T-cell (primary cell): ENCODE measurements around the gene DCC. TPM values are rescaled to one million over a fixed set of nuclear protein-coding genes. Genes with fewer than 3 reads are reported as not detected.

ENCODE experiments used
- ATAC-seq, 4 experiments: fragments of 200-7000 bp in 3 of 4; fragments of 150-1000 bp in 1 of 4; cut with Tn5 transposase; replicated peaks in 1 of 4; 1 replicate in 3 of 4; 2 replicates in 1 of 4; pipeline ENCODE4 v1.10.0; 2021; ENCODE audit warnings: moderate library complexity in 3 of 4, mild to moderate bottlenecking in 2 of 4, moderate number of reproducible peaks in 1 of 4
- CTCF ChIA-PET, 2 donors: fragments of 300-600 bp; sonication (Branson Sonifier 250); formaldehyde crosslinking; loops; one replicate each; lab custom pipeline; 2022; ENCODE audit warnings: antibody characterized with exemption in 2 of 2; lab: Charles Lee
- POLR2A ChIA-PET, 2 donors: fragments of 300-600 bp; sonication (Branson Sonifier 250); formaldehyde crosslinking; loops; one replicate each; lab custom pipeline; 2022; ENCODE audit warnings: antibody characterized with exemption in 2 of 2; lab: Charles Lee
- DNase-seq, 35 experiments: peaks; one replicate each; pipeline versions ENCODE4 v3.0.0 to v3.0.0-alpha.2; 2013 to 2023
- H3K27ac ChIP-seq: one replicate; pipeline ENCODE4 v1.5.1; 2013; ENCODE audit warnings: low read length
- H3K27me3 ChIP-seq, 2 experiments: replicated peaks in 1 of 2; 1 replicate in 1 of 2; 2 replicates in 1 of 2; pipeline versions ENCODE4 v1.6.1 to v1.7.0; 2013; ENCODE audit warnings: low read length in 1 of 2, mixed read lengths in 1 of 2; ENCODE audit not compliant: control insufficient read depth in 2 of 2, insufficient read depth in 2 of 2; ENCODE audit errors: extremely low read depth in 1 of 2
- H3K36me3 ChIP-seq, 2 donors: 1 replicate in 1 of 2; 2 replicates in 1 of 2; pipeline versions ENCODE4 v1.6.1 to v1.7.0; 2013; ENCODE audit warnings: low read length in 1 of 2; ENCODE audit not compliant: control insufficient read depth in 2 of 2, insufficient read depth in 1 of 2; ENCODE audit errors: extremely low read depth in 1 of 2
- H3K4me1 ChIP-seq, 2 experiments: 1 replicate in 1 of 2; 2 replicates in 1 of 2; pipeline versions ENCODE4 v1.6.1 to v1.7.0; 2013; ENCODE audit warnings: low read length in 2 of 2, mixed read lengths in 1 of 2; ENCODE audit not compliant: insufficient read depth in 2 of 2, control insufficient read depth in 1 of 2; ENCODE audit errors: extremely low read depth in 1 of 2
- H3K4me3 ChIP-seq, 2 donors: 1 replicate in 1 of 2; 2 replicates in 1 of 2; pipeline versions ENCODE4 v1.5.1 to v1.7.0; 2013; ENCODE audit warnings: mild to moderate bottlenecking in 2 of 2, low read length in 1 of 2, moderate library complexity in 1 of 2; ENCODE audit not compliant: control insufficient read depth in 1 of 2; ENCODE audit errors: extremely low read depth in 1 of 2
- H3K9me3 ChIP-seq: 2 replicates; pipeline ENCODE4 v1.7.0; 2013
- H3K27ac Mint-ChIP-seq, 2 donors: one replicate each; pipeline ENCODE4 v1.8.0; 2020 to 2021; ENCODE audit warnings: mild to moderate bottlenecking in 2 of 2, mixed read lengths in 2 of 2
- H3K27me3 Mint-ChIP-seq, 2 donors: one replicate each; pipeline ENCODE4 v1.8.0; 2021 to 2022; ENCODE audit warnings: mixed read lengths in 2 of 2
- H3K36me3 Mint-ChIP-seq: one replicate; pipeline ENCODE4 v1.8.0; 2021; ENCODE audit warnings: mixed read lengths
- H3K4me1 Mint-ChIP-seq, 3 donors: one replicate each; pipeline ENCODE4 v1.8.0; 2020 to 2022; ENCODE audit warnings: mixed read lengths in 3 of 3, mild to moderate bottlenecking in 1 of 3
- H3K4me3 Mint-ChIP-seq, 3 donors: one replicate each; pipeline ENCODE4 v1.8.0; 2020 to 2022; ENCODE audit warnings: mild to moderate bottlenecking in 3 of 3, mixed read lengths in 3 of 3, moderate library complexity in 3 of 3
- H3K9me3 Mint-ChIP-seq, 3 donors: one replicate each; pipeline ENCODE4 v1.8.0; 2020 to 2022; ENCODE audit warnings: mixed read lengths in 3 of 3
- WGBS: methylation state at CpG from one replicate; pipeline ENCODE4 v1.1.5; 2013; ENCODE audit warnings: missing lambda C conversion rate; ENCODE audit not compliant: insufficient coverage; 5-methylcytosine and 5-hydroxymethylcytosine counted together
- total RNA-seq, 35 experiments: library from RNA in 6 of 35; stranded (reverse) in 6 of 35; fragments of 120-200 nt in 1 of 35; gene quantifications; one replicate each; pipeline versions ENCODE4 v1.2.1 to v1.2.4 and lab custom pipeline; 2013 to 2026

Gene DCC
- total RNA-seq, 5 donors from 2014 or later (not counting 1 experiment from before 2014, with no cell fraction given), result not detected

- peaks cover 3 to 13% (median 4%) of the 10 kb centered on the region in 3 donors for H3K9me3 Mint-ChIP-seq
- DNase-seq, result no peak
- Histone ChIP-seq H3K36me3 (no peaks in the 10 kb centered on the region), H3K4me3 (no peak overlapping the region), H3K9me3 (no peaks in the 10 kb centered on the region), H3K27me3 (no peaks in the 10 kb centered on the region), H3K4me1 (no peaks in the 10 kb centered on the region), H3K27ac (no peak overlapping the region)
- no peak overlapping the region for H3K27ac Mint-ChIP-seq
- WGBS, result 81% methylated on average over 2 of the region's 5 CpGs
- H3K36me3 Mint-ChIP-seq, result no peaks in the 10 kb centered on the region
- no peak for ATAC-seq
- ChIA-PET CTCF (no interaction called here), POLR2A (no interaction called here)
- no peaks in the 10 kb centered on the region for H3K4me1 Mint-ChIP-seq
- H3K27me3 Mint-ChIP-seq, result no peaks in the 10 kb centered on the region
- no peak overlapping the region for H3K4me3 Mint-ChIP-seq
Observed at GRCh38 chr18:53101536-53102105, 761.6 kb downstream of the DCC start.

GRCh38 chr18:53114441-53114840, 774.4 kb downstream of the DCC start:
- H3K9me3 ChIP-seq, result no peaks in the 10 kb centered on the region
- no peak for DNase-seq
- H3K27me3 Mint-ChIP-seq, result no peaks in the 10 kb centered on the region
- no peak overlapping the region for H3K4me3 Mint-ChIP-seq
- no peak overlapping the region for H3K27ac Mint-ChIP-seq
- no peaks in the 10 kb centered on the region for H3K27me3 ChIP-seq
- peaks cover 8 to 12% (median 10%) of the 10 kb centered on the region in 3 donors for H3K9me3 Mint-ChIP-seq
- H3K36me3 ChIP-seq, result no peaks in the 10 kb centered on the region
- ChIA-PET POLR2A (no interaction called here), CTCF (no interaction called here)
- no peak for ATAC-seq
- no peaks in the 10 kb centered on the region for H3K36me3 Mint-ChIP-seq
- no peak overlapping the region for H3K27ac ChIP-seq
- H3K4me3 ChIP-seq, result no peak overlapping the region
- WGBS, result no CpG with 5 or more reads among the region's 3 CpGs
- no peaks in the 10 kb centered on the region for H3K4me1 Mint-ChIP-seq
- H3K4me1 ChIP-seq, result no peaks in the 10 kb centered on the region

GRCh38 chr18:53115876-53116585, 776.0 kb downstream of the DCC start:
- Mint-ChIP-seq H3K4me3 (no peak overlapping the region), H3K27me3 (no peaks in the 10 kb centered on the region), H3K9me3 (peaks cover 6 to 16% (median 13%) of the 10 kb centered on the region in 3 donors), H3K27ac (no peak overlapping the region), H3K36me3 (no peaks in the 10 kb centered on the region), H3K4me1 (no peaks in the 10 kb centered on the region)
- no peaks in the 10 kb centered on the region for H3K9me3 ChIP-seq
- ATAC-seq, result no peak
- no peak overlapping the region for H3K27ac ChIP-seq
- 84% methylated on average over 5 of the region's 10 CpGs for WGBS
- H3K36me3 ChIP-seq, result no peaks in the 10 kb centered on the region
- DNase-seq, result no peak
- ChIA-PET POLR2A (no interaction called here), CTCF (no interaction called here)
- no peaks in the 10 kb centered on the region for H3K27me3 ChIP-seq
- H3K4me1 ChIP-seq, result no peaks in the 10 kb centered on the region
- no peak overlapping the region for H3K4me3 ChIP-seq

GRCh38 chr18:53117851-53118250, 777.9 kb downstream of the DCC start:
- DNase-seq (no peak), ATAC-seq (no peak)
- H3K36me3 Mint-ChIP-seq, result no peaks in the 10 kb centered on the region
- H3K27me3 Mint-ChIP-seq, result no peaks in the 10 kb centered on the region
- H3K9me3 ChIP-seq, result no peaks in the 10 kb centered on the region
- ChIA-PET CTCF (no interaction called here), POLR2A (no interaction called here)
- no peaks in the 10 kb centered on the region for H3K4me1 Mint-ChIP-seq
- 88% methylated on average over 1 of the region's 3 CpGs for WGBS
- no peak overlapping the region for H3K27ac Mint-ChIP-seq
- H3K4me3 Mint-ChIP-seq, result no peak overlapping the region
- H3K9me3 Mint-ChIP-seq, result peaks cover 6 to 16% (median 10%) of the 10 kb centered on the region in 3 donors
- no peak overlapping the region for H3K4me3 ChIP-seq
- no peaks in the 10 kb centered on the region for H3K4me1 ChIP-seq
- H3K27ac ChIP-seq, result no peak overlapping the region
- no peaks in the 10 kb centered on the region for H3K36me3 ChIP-seq
- no peaks in the 10 kb centered on the region for H3K27me3 ChIP-seq

GRCh38 chr18:53126210-53126609, 786.2 kb downstream of the DCC start:
- DNase-seq (no peak), ATAC-seq (no peak)
- 67% methylated on average over 1 of the region's 1 CpG for WGBS
- Mint-ChIP-seq H3K36me3 (no peaks in the 10 kb centered on the region), H3K9me3 (peaks cover 2 to 22% (median 10%) of the 10 kb centered on the region in 3 donors), H3K4me1 (no peaks in the 10 kb centered on the region), H3K27ac (no peak overlapping the region), H3K4me3 (no peak overlapping the region), H3K27me3 (no peaks in the 10 kb centered on the region)
- H3K27ac ChIP-seq, result no peak overlapping the region
- CTCF ChIA-PET, result no interaction called here
- H3K4me3 ChIP-seq, result no peak overlapping the region
- POLR2A ChIA-PET, result no interaction called here
- H3K27me3 ChIP-seq, result no peaks in the 10 kb centered on the region
- H3K9me3 ChIP-seq, result no peaks in the 10 kb centered on the region
- no peaks in the 10 kb centered on the region for H3K4me1 ChIP-seq
- no peaks in the 10 kb centered on the region for H3K36me3 ChIP-seq

GRCh38 chr18:53131001-53131400, 791.0 kb downstream of the DCC start:
- no peaks in the 10 kb centered on the region for H3K36me3 ChIP-seq
- no CpG with 5 or more reads among the region's 1 CpG for WGBS
- Mint-ChIP-seq H3K27me3 (no peaks in the 10 kb centered on the region), H3K9me3 (peaks cover 5 to 13% (median 12%) of the 10 kb centered on the region in 3 donors), H3K4me1 (no peaks in the 10 kb centered on the region), H3K4me3 (no peak overlapping the region), H3K27ac (no peak overlapping the region), H3K36me3 (no peaks in the 10 kb centered on the region)
- H3K9me3 ChIP-seq, result no peaks in the 10 kb centered on the region
- no peak overlapping the region for H3K27ac ChIP-seq
- ATAC-seq (no peak), DNase-seq (no peak)
- CTCF ChIA-PET, result no interaction called here
- no peaks in the 10 kb centered on the region for H3K4me1 ChIP-seq
- H3K27me3 ChIP-seq, result no peaks in the 10 kb centered on the region
- POLR2A ChIA-PET, result no interaction called here
- no peak overlapping the region for H3K4me3 ChIP-seq
